ENCODE data around the gene ZBTB7C. TPM values are rescaled to one million over a fixed set of nuclear protein-coding genes. Genes with fewer than 3 reads are reported as not detected.

The ZBTB7C gene
- total and polyA plus RNA-seq, 2 experiments from 2014 or later = 2.3 to 5.5 TPM

DNA sequence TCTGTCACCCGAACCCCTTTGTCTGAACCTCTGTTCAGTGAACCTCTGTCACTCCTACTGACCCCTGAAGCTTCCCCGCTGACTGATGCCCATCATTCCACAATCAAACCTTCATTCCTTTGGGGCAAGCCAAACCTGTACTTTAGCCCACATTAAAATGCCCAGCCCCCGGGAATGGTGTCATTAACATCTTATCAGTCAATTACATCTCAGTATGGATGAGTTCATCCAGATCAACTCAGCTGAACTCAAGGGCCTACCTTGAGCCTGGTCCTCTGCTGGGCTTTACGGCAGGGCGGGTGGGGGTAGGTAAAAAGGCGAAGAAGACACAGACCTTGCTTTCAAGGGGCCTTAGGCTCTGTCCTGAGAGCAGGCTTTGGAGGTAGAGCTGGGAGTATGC is 324.3 kb downstream of the ZBTB7C start:
- DNase-seq (ENCODE audit: low read depth in 1 of 2, low spot score in 1 of 2) = no peak
- H3K9me3 ChIP-seq (ENCODE audit: low read depth) = no peaks in the 10 kb centered on the region
- no peak overlapping the region for H3K27ac ChIP-seq
- H3K4me3 ChIP-seq = no peak overlapping the region
- TF ChIP-seq, protein P1, sequence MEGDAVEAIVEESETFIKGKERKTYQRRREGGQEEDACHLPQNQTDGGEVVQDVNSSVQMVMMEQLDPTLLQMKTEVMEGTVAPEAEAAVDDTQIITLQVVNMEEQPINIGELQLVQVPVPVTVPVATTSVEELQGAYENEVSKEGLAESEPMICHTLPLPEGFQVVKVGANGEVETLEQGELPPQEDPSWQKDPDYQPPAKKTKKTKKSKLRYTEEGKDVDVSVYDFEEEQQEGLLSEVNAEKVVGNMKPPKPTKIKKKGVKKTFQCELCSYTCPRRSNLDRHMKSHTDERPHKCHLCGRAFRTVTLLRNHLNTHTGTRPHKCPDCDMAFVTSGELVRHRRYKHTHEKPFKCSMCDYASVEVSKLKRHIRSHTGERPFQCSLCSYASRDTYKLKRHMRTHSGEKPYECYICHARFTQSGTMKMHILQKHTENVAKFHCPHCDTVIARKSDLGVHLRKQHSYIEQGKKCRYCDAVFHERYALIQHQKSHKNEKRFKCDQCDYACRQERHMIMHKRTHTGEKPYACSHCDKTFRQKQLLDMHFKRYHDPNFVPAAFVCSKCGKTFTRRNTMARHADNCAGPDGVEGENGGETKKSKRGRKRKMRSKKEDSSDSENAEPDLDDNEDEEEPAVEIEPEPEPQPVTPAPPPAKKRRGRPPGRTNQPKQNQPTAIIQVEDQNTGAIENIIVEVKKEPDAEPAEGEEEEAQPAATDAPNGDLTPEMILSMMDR (IDR thresholded peaks at IDR 0.05; ENCODE audit: low read depth, low read length) = no peak
- H3K4me1 ChIP-seq (ENCODE audit: low read depth) = no peaks in the 10 kb centered on the region
- no peaks in the 10 kb centered on the region for H3K27me3 ChIP-seq
- no peaks in the 10 kb centered on the region for H3K36me3 ChIP-seq

DNA sequence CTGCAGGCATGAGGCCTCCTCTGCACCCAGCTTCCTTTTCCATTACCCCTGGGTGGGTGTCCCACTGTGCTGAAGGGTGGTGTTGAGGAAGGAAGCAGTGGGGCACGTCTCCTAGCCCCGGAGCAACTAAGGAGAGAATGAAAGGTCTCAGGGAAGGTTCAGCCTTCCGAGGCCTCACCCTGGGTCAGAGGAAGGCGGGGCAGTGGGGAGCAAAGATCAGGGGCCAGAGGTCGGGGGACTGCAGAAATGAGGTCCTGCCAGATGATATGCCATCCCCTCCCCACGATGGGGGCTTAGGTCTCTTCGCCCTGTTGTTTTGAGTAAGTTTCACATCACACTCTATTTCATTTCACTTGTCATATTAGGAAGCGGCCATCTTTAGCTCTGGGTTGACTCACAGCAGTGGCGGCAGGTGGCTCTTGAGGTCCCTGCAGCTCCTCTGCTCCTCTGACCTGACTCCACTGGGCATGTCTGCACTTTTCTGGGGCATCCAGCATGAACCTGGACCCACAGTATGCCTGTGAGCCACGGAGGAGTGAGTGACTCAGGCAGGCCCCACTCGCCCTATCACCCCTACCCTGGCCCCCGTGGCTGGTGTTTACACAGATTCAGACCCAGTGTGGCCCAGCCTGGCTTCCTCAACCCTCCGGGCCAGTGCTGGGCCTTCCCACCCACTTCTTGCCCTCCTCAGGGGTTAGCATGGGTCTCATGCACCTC is 325.0 kb downstream of the ZBTB7C start:
- Histone ChIP-seq H3K27ac (no peak overlapping the region), H3K4me3 (no peak overlapping the region), H3K36me3 (no peaks in the 10 kb centered on the region), H3K27me3 (no peaks in the 10 kb centered on the region), H3K4me1 (ENCODE audit: low read depth) (no peaks in the 10 kb centered on the region), H3K9me3 (ENCODE audit: low read depth) (no peaks in the 10 kb centered on the region)
- TF ChIP-seq, protein P1 (IDR thresholded peaks at IDR 0.05; ENCODE audit: low read depth, low read length) = no peak
- DNase-seq (ENCODE audit: low read depth in 1 of 2, low spot score in 1 of 2) = no peak

DNA sequence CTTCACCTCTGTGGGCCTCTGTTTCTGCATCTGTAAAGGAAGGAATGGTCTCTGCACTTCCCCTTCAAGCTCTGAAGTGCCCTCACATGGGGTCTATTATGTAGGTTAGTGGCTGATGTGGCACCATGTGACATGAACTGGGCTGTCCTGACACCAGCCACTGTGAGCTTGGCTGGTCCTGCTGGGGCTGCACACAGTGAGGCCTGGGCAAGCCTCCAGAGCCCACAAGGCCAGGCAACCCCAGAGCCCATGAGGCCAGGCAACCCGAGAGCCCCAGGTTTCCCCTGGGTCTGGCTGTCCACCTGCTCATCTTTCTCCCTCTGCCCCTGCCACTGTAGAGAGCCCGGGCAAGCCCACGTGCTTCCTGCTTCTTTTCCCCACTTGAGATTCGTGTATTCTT is 328.6 kb downstream of the ZBTB7C start:
- Histone ChIP-seq H3K36me3 (no peaks in the 10 kb centered on the region), H3K27me3 (no peaks in the 10 kb centered on the region), H3K4me1 (ENCODE audit: low read depth) (no peaks in the 10 kb centered on the region), H3K4me3 (no peak overlapping the region), H3K27ac (no peak overlapping the region), H3K9me3 (ENCODE audit: low read depth) (no peaks in the 10 kb centered on the region)
- DNase-seq (ENCODE audit: low read depth in 1 of 2, low spot score in 1 of 2) = peak in 1 of 2 donors; percentile 7
- TF ChIP-seq, protein P1 (IDR thresholded peaks at IDR 0.05; ENCODE audit: low read depth, low read length) = no peak

DNA sequence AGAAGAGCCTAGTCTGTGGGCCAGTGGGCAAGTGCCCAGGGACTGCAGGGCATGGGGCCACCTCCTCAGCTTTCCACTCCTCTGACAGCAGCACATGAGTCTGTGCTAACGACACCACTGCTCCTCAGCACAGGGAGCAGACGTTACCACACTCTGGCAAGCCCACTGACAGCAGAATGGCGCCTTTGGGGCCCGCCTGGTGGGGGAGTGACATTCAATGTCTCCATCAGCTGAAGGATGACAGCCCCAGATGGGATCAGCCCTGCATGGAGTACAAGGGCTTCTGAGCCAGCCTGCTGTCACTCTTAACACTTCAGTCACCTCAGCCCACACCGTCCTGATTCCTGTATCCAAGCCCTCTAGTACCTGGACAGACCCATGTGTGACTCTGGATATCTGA is 329.3 kb downstream of the ZBTB7C start:
- H3K9me3 ChIP-seq (ENCODE audit: low read depth) = no peaks in the 10 kb centered on the region
- H3K4me1 ChIP-seq (ENCODE audit: low read depth) = no peaks in the 10 kb centered on the region
- H3K27ac ChIP-seq = no peak overlapping the region
- no peak for DNase-seq (ENCODE audit: low read depth in 1 of 2, low spot score in 1 of 2)
- H3K36me3 ChIP-seq = no peaks in the 10 kb centered on the region
- no peak overlapping the region for H3K4me3 ChIP-seq
- TF ChIP-seq, protein P1 (IDR thresholded peaks at IDR 0.05; ENCODE audit: low read depth, low read length) = no peak
- no peaks in the 10 kb centered on the region for H3K27me3 ChIP-seq

DNA sequence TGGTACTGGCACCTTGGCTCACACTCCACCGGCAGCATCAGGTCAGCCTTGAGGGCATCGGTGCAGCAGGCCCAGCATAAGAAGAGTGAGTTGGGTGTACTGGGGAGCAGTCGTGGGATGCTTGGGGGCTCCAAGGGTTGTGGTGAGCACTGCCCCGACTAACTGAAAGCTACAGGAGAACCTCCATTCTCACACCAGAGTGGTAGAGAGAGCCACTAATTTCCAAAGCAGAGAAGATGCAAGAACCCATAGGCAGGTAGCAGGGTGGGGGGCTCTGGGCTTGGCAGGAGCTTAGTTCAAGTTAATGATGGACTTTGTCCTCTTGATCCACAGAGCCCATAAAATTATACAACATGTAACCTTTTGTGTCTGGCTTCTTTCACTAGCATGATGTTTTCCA is 330.7 kb downstream of the ZBTB7C start:
- no peaks in the 10 kb centered on the region for H3K36me3 ChIP-seq
- no peaks in the 10 kb centered on the region for H3K4me1 ChIP-seq (ENCODE audit: low read depth)
- no peak for DNase-seq (ENCODE audit: low read depth in 1 of 2, low spot score in 1 of 2)
- no peaks in the 10 kb centered on the region for H3K9me3 ChIP-seq (ENCODE audit: low read depth)
- no peak overlapping the region for H3K27ac ChIP-seq
- no peak overlapping the region for H3K4me3 ChIP-seq
- no peaks in the 10 kb centered on the region for H3K27me3 ChIP-seq
- TF ChIP-seq, protein P1 (IDR thresholded peaks at IDR 0.05; ENCODE audit: low read depth, low read length) = no peak

Measured in cardiac muscle cell (in vitro differentiated cells and primary cell).